Mesendoderm (in vitro differentiated cells): ENCODE results near the gene CRTC1.

ENCODE experiments used
- DNase-seq: peaks from one replicate; pipeline ENCODE4 v3.0.0; 2013
- H2AK5ac ChIP-seq: 2 replicates; pipeline ENCODE4 v1.6.1; 2013; ENCODE audit warnings: low read length, inconsistent platforms
- H2BK120ac ChIP-seq: 2 replicates; pipeline ENCODE4 v1.6.1; 2013; ENCODE audit warnings: low read depth, mild to moderate bottlenecking, low read length, moderate library complexity, mixed read lengths
- H2BK15ac ChIP-seq: replicated peaks from 2 replicates; pipeline ENCODE4 v1.6.1; 2013; ENCODE audit warnings: low read depth, mild to moderate bottlenecking, moderate library complexity
- H2BK5ac ChIP-seq: 2 replicates; pipeline ENCODE4 v1.6.1; 2013; ENCODE audit warnings: low read length, inconsistent platforms
- H3K18ac ChIP-seq: 2 replicates; pipeline ENCODE4 v1.6.1; 2013; ENCODE audit warnings: mild to moderate bottlenecking, low read length, mixed read lengths
- H3K23ac ChIP-seq: one replicate; pipeline ENCODE4 v1.6.1; 2013; ENCODE audit warnings: low read length
- H3K27ac ChIP-seq: 2 replicates; pipeline ENCODE4 v1.5.1; 2013; ENCODE audit warnings: low read depth, mild to moderate bottlenecking, inconsistent platforms, low read length, moderate library complexity
- H3K27me3 ChIP-seq: 2 replicates; pipeline ENCODE4 v1.6.1; 2013; ENCODE audit warnings: low read length, control low read depth, mild to moderate bottlenecking, inconsistent platforms; ENCODE audit not compliant: insufficient read depth, poor library complexity
- H3K36me3 ChIP-seq: 2 replicates; pipeline ENCODE4 v1.6.1; 2013; ENCODE audit warnings: low read length, inconsistent platforms; ENCODE audit not compliant: control insufficient read depth, insufficient read depth
- H3K4ac ChIP-seq: one replicate; pipeline ENCODE4 v1.6.1; 2013; ENCODE audit warnings: low read depth, mild to moderate bottlenecking, low read length, moderate library complexity
- H3K4me1 ChIP-seq: 2 replicates; pipeline ENCODE4 v1.6.1; 2013; ENCODE audit warnings: low read depth, low read length, inconsistent platforms; ENCODE audit not compliant: control insufficient read depth
- H3K4me2 ChIP-seq: 2 replicates; pipeline ENCODE4 v1.6.1; 2013; ENCODE audit warnings: low read length
- H3K4me3 ChIP-seq: 2 replicates; pipeline ENCODE4 v1.5.1; 2013; ENCODE audit warnings: mild to moderate bottlenecking, low read length
- H3K56ac ChIP-seq: one replicate; pipeline ENCODE4 v1.6.1; 2013; ENCODE audit warnings: low read length
- H3K79me1 ChIP-seq: 2 replicates; pipeline ENCODE4 v1.6.1; 2013; ENCODE audit warnings: low read length, inconsistent platforms
- H3K79me2 ChIP-seq: 2 replicates; pipeline ENCODE4 v1.6.1; 2013; ENCODE audit warnings: mild to moderate bottlenecking, low read length; ENCODE audit not compliant: control insufficient read depth, insufficient read depth
- H3K9ac ChIP-seq: 2 replicates; pipeline ENCODE4 v1.6.1; 2013; ENCODE audit warnings: low read length, inconsistent platforms
- H4K5ac ChIP-seq: one replicate; pipeline ENCODE4 v1.6.1; 2013; ENCODE audit warnings: low read length
- H4K8ac ChIP-seq: one replicate; pipeline ENCODE4 v1.6.1; 2013; ENCODE audit warnings: low read depth, mild to moderate bottlenecking, control low read depth, low read length, moderate library complexity
- WGBS: extraction: QIAGEN DNeasy Blood & Tissue Kit; methylation state at CpG from one replicate; pipeline ENCODE4 v1.1.7; 2013; ENCODE audit warnings: low lambda C conversion rate, missing lambda C conversion rate; ENCODE audit not compliant: insufficient coverage; ENCODE audit errors: extremely low coverage; 5-methylcytosine and 5-hydroxymethylcytosine counted together

Gene CRTC1

GRCh38 chr19:18698321-18699167 lies 15.1 kb downstream of the CRTC1 start:
- H3K79me2 ChIP-seq = no peaks in the 10 kb centered on the region
- WGBS = no CpG with 5 or more reads among the region's 18 CpGs
- no peak overlapping the region for H2AK5ac ChIP-seq
- H3K23ac ChIP-seq = no peak overlapping the region
- H2BK120ac ChIP-seq = no peak overlapping the region
- no peak overlapping the region for H2BK15ac ChIP-seq
- H3K79me1 ChIP-seq = peaks cover 10% of the 10 kb centered on the region
- no peak overlapping the region for H3K4me3 ChIP-seq
- H3K4me1 ChIP-seq = peaks cover 2% of the 10 kb centered on the region
- H4K5ac ChIP-seq = no peak overlapping the region
- H3K4me2 ChIP-seq = no peak overlapping the region
- no peak overlapping the region for H3K4ac ChIP-seq
- no peaks in the 10 kb centered on the region for H3K27me3 ChIP-seq
- H3K36me3 ChIP-seq = no peaks in the 10 kb centered on the region
- no peak overlapping the region for H2BK5ac ChIP-seq
- H4K8ac ChIP-seq = no peak overlapping the region
- H3K18ac ChIP-seq = no peak overlapping the region
- H3K27ac ChIP-seq = no peak overlapping the region
- H3K56ac ChIP-seq = no peak overlapping the region
- H3K9ac ChIP-seq = no peak overlapping the region
- no peak for DNase-seq

DNA sequence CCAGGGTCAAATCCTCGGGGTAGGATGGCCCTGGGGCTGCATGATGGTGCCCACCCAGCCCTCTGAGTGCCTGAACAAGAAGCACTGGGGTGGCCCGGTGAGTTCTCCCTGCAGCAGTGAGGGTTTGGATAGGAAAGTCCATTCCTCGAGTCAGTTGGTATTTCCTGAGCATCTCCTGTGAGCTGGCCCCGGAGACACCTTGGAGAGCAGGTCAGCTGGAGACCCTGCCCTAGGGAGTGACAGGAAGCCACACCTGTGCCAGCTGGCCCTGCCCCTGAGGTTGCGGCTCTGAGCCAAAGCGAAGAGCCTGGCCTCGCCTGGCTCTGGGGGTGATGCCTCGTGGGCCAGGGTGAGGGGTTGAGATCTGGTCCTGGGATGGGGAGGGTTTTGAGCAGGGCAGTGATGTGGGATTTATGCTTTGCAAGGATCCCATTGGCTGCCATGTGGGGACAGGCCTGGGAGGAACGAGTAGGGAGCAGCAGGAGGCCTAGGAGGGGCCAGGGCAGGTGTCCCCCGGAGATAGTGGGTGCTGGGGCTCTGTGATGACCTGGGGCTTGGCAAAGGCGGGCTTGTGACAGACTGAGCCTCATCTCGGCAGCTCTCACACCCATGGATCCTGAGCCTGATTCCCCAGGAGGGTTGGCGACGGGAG lies 16.0 kb downstream of the CRTC1 start:
- DNase-seq = no peak
- Histone ChIP-seq H3K18ac (no peak overlapping the region), H3K56ac (no peak overlapping the region), H3K27me3 (no peaks in the 10 kb centered on the region), H4K5ac (no peak overlapping the region), H2BK120ac (no peak overlapping the region), H3K4me2 (no peak overlapping the region), H2AK5ac (no peak overlapping the region), H3K9ac (no peak overlapping the region), H3K4ac (no peak overlapping the region), H2BK5ac (no peak overlapping the region), H4K8ac (no peak overlapping the region), H3K4me1 (peaks cover 2% of the 10 kb centered on the region), H3K4me3 (no peak overlapping the region), H3K79me2 (no peaks in the 10 kb centered on the region), H3K27ac (no peak overlapping the region), H3K36me3 (no peaks in the 10 kb centered on the region), H3K23ac (no peak overlapping the region), H2BK15ac (no peak overlapping the region), H3K79me1 (peaks cover 10% of the 10 kb centered on the region)
- no CpG with 5 or more reads among the region's 14 CpGs for WGBS

- H2BK120ac ChIP-seq = no peak overlapping the region
- no CpG with 5 or more reads among the region's 35 CpGs for WGBS
These were observed 17.2 kb downstream of the CRTC1 start for GRCh38 chr19:18700501-18701249.

GRCh38 chr19:18701250-18701608 lies 17.7 kb downstream of the CRTC1 start:
- Histone ChIP-seq H3K4me1 (peaks cover 2% of the 10 kb centered on the region), H3K36me3 (no peaks in the 10 kb centered on the region), H4K5ac (no peak overlapping the region), H3K56ac (no peak overlapping the region), H3K4me3 (no peak overlapping the region), H3K23ac (no peak overlapping the region), H3K79me1 (peaks cover 10% of the 10 kb centered on the region), H3K4me2 (peak overlapping the region; percentile 94), H3K27me3 (no peaks in the 10 kb centered on the region), H3K4ac (no peak overlapping the region), H4K8ac (no peak overlapping the region), H2AK5ac (no peak overlapping the region), H3K18ac (no peak overlapping the region), H2BK120ac (no peak overlapping the region), H3K27ac (no peak overlapping the region), H3K9ac (no peak overlapping the region), H2BK15ac (no peak overlapping the region), H3K79me2 (no peaks in the 10 kb centered on the region), H2BK5ac (no peak overlapping the region)
- no CpG with 5 or more reads among the region's 7 CpGs for WGBS
- DNase-seq = no peak

More at GRCh38 chr19:18700501-18701249, 17.2 kb downstream of the CRTC1 start:
- Histone ChIP-seq H2AK5ac (no peak overlapping the region), H3K36me3 (no peaks in the 10 kb centered on the region), H3K27ac (no peak overlapping the region), H3K56ac (peak overlapping the region; percentile 71), H3K27me3 (no peaks in the 10 kb centered on the region), H2BK5ac (no peak overlapping the region), H3K4me2 (peak overlapping the region; percentile 94), H4K8ac (no peak overlapping the region), H3K4me1 (peaks cover 2% of the 10 kb centered on the region), H4K5ac (no peak overlapping the region), H3K18ac (no peak overlapping the region), H3K4ac (no peak overlapping the region), H2BK15ac (no peak overlapping the region), H3K79me1 (peaks cover 10% of the 10 kb centered on the region), H3K79me2 (no peaks in the 10 kb centered on the region), H3K4me3 (no peak overlapping the region), H3K9ac (peak overlapping the region; percentile 63), H3K23ac (no peak overlapping the region)
- DNase-seq = peak; percentile 65

DNA sequence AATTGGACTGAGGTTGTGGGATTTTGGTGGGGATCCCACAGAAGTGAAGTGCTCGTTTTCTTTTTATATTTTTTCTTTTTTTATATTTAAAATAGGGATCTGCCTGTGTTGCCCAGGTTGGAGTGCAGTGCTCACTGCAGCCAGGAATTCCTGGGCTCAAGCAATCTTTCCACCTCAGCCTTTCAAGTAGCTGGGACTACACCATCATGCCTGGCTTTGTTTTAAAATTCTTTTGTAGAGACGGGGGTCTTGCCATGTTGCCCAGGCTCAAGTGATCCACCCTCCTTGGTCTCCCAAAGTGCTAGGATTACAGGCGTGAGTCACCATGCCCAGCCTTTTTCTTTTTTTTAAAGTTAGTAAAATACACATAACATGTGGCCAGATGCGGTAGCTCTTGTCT lies 20.6 kb downstream of the CRTC1 start:
- no peak overlapping the region for H3K27ac ChIP-seq
- no peak overlapping the region for H4K8ac ChIP-seq
- no peak overlapping the region for H2AK5ac ChIP-seq
- no peak overlapping the region for H3K4me2 ChIP-seq
- no peaks in the 10 kb centered on the region for H3K27me3 ChIP-seq
- DNase-seq = no peak
- no peak overlapping the region for H3K18ac ChIP-seq
- no peak overlapping the region for H3K9ac ChIP-seq
- WGBS = no CpG with 5 or more reads among the region's 4 CpGs
- no peaks in the 10 kb centered on the region for H3K36me3 ChIP-seq
- H2BK120ac ChIP-seq = no peak overlapping the region
- H3K4me3 ChIP-seq = no peak overlapping the region
- H3K4ac ChIP-seq = no peak overlapping the region
- peaks cover 2% of the 10 kb centered on the region for H3K4me1 ChIP-seq
- no peak overlapping the region for H3K56ac ChIP-seq
- no peak overlapping the region for H2BK15ac ChIP-seq
- H2BK5ac ChIP-seq = no peak overlapping the region
- H4K5ac ChIP-seq = no peak overlapping the region
- peaks cover 2% of the 10 kb centered on the region for H3K79me1 ChIP-seq
- no peaks in the 10 kb centered on the region for H3K79me2 ChIP-seq
- H3K23ac ChIP-seq = no peak overlapping the region
